Testis (tissue), 3 donors: ENCODE measurements around the gene MDFIC. TPM values are rescaled to one million over a fixed set of nuclear protein-coding genes. Genes with fewer than 3 reads are reported as not detected.

Source experiments
- DNase-seq: peaks from one replicate; pipeline ENCODE4 v3.0.0-alpha.2; 2019
- H3K27ac ChIP-seq, 2 donors: fragments of 200-600 bp; sonication (generic); one replicate each; pipeline ENCODE4 v1.5.1; 2019
- H3K27me3 ChIP-seq: fragments of 200-600 bp; sonication (generic); one replicate; pipeline ENCODE4 v1.5.1; 2019
- H3K36me3 ChIP-seq: fragments of 200-600 bp; sonication (generic); one replicate; pipeline ENCODE4 v1.5.1; 2017; ENCODE audit warnings: low read depth; ENCODE audit errors: missing control alignments
- H3K4me1 ChIP-seq: fragments of 200-600 bp; sonication (generic); one replicate; pipeline ENCODE4 v1.5.1; 2019
- H3K4me3 ChIP-seq, 2 donors: fragments of 200-600 bp; sonication (generic); one replicate each; pipeline ENCODE4 v1.5.1; 2017 to 2019
- H3K9me3 ChIP-seq: fragments of 200-600 bp; sonication (generic); one replicate; pipeline ENCODE4 v1.5.1; 2017
- CTCF ChIP-seq, 3 experiments: fragments of 450-650 bp in 2 of 3; fragments of 200-600 bp in 1 of 3; sonication (generic) in 1 of 3; IDR thresholded peaks; one replicate each; pipeline ENCODE4 v1.5.1; 2016 to 2019; ENCODE audit warnings: antibody characterized with exemption in 3 of 3, mild to moderate bottlenecking in 2 of 3, moderate library complexity in 1 of 3
- POLR2A ChIP-seq: fragments of 450-650 bp; IDR thresholded peaks from one replicate; pipeline ENCODE4 v1.6.1; 2017; ENCODE audit warnings: antibody characterized with exemption, mild to moderate bottlenecking, moderate library complexity
- WGBS, 2 donors: methylation state at CpG; one replicate each; pipeline ENCODE4 v1.1.5; 2018; 5-methylcytosine and 5-hydroxymethylcytosine counted together
- intact Hi-C: fragments of 100-400 bp; cut with DNase I; formaldehyde crosslinking; loops from one replicate; pipeline ENCODE4 v1.15.1; 2023; ENCODE audit warnings: low total_unique reads
- polyA plus RNA-seq: library from polyadenylated mRNA; stranded (reverse); fragments of 350-450 nt; fragmentation: Illumina TruSeq; extraction: RNeasy Lipid Tissue Mini Kit (QIAGEN cat#74804); gene quantifications from one replicate; pipeline ENCODE4 v1.2.3, GENCODE V29; 2014; ENCODE audit warnings: low read depth, low replicate concordance; ENCODE audit not compliant: insufficient read depth
- total RNA-seq, 2 donors: library from RNA; depleted of rRNA; stranded (reverse); fragments of >200 nt; gene quantifications; one replicate each; pipeline ENCODE4 v1.2.3, GENCODE V29; 2016

MDFIC gene
- total and polyA plus RNA-seq, 3 donors from 2014 or later: 5.8 to 7.6 (median 6.1) TPM

GRCh38 chr7:114953724-114954123 lies 31.8 kb downstream of the MDFIC start:
- TF ChIP-seq CTCF (IDR thresholded peaks at IDR 0.05): no peak
- TF ChIP-seq POLR2A: no peak
- no peaks in the 10 kb centered on the region for H3K36me3 ChIP-seq
- no peaks in the 10 kb centered on the region for H3K9me3 ChIP-seq
- H3K4me3 ChIP-seq: no peak overlapping the region
- 89 to 95% methylated on average over 2 of the region's 2 CpGs for WGBS, 2 donors
- H3K27me3 ChIP-seq: no peaks in the 10 kb centered on the region
- intact Hi-C loops: no loop called here
- H3K27ac ChIP-seq: no peak overlapping the region
- DNase-seq: no peak
- no peaks in the 10 kb centered on the region for H3K4me1 ChIP-seq

- intact Hi-C loops: no loop called here
- Histone ChIP-seq H3K9me3 (no peaks in the 10 kb centered on the region), H3K27me3 (no peaks in the 10 kb centered on the region), H3K4me1 (no peaks in the 10 kb centered on the region), H3K4me3 (no peak overlapping the region), H3K36me3 (no peaks in the 10 kb centered on the region), H3K27ac (no peak overlapping the region)
- no peak for DNase-seq
- TF ChIP-seq CTCF (IDR thresholded peaks at IDR 0.05) (no peak), POLR2A (no peak)
Measured at GRCh38 chr7:114956702-114957101, 34.8 kb downstream of the MDFIC start.

- intact Hi-C loops: no loop called here
- Histone ChIP-seq H3K27me3 (no peaks in the 10 kb centered on the region), H3K4me3 (no peak overlapping the region), H3K36me3 (no peaks in the 10 kb centered on the region), H3K27ac (no peak overlapping the region), H3K9me3 (no peaks in the 10 kb centered on the region), H3K4me1 (no peaks in the 10 kb centered on the region)
- 93 to 97% methylated on average over 1 of the region's 1 CpG for WGBS, 2 donors
- DNase-seq: no peak
- TF ChIP-seq CTCF (IDR thresholded peaks at IDR 0.05) (no peak), POLR2A (no peak)
Measured at GRCh38 chr7:114957444-114957843, 35.5 kb downstream of the MDFIC start.

GRCh38 chr7:114959931-114960330 lies 38.0 kb downstream of the MDFIC start:
- Histone ChIP-seq H3K27ac (no peak overlapping the region), H3K36me3 (no peaks in the 10 kb centered on the region), H3K9me3 (no peaks in the 10 kb centered on the region), H3K4me3 (no peak overlapping the region), H3K4me1 (no peaks in the 10 kb centered on the region), H3K27me3 (no peaks in the 10 kb centered on the region)
- intact Hi-C loops: no loop called here
- TF ChIP-seq POLR2A (no peak), CTCF (IDR thresholded peaks at IDR 0.05) (no peak)
- 86 to 91% methylated on average over 3 of the region's 3 CpGs for WGBS, 2 donors
- DNase-seq: no peak

- DNase-seq: no peak
- no peaks in the 10 kb centered on the region for H3K4me1 ChIP-seq
- no peaks in the 10 kb centered on the region for H3K9me3 ChIP-seq
- intact Hi-C loops: no loop called here
- no peak overlapping the region for H3K4me3 ChIP-seq
- no peak for TF ChIP-seq CTCF (IDR thresholded peaks at IDR 0.05)
- TF ChIP-seq POLR2A: no peak
- no peak overlapping the region for H3K27ac ChIP-seq
- H3K36me3 ChIP-seq: no peaks in the 10 kb centered on the region
- 74 to 79% methylated on average over 3 of the region's 3 CpGs for WGBS, 2 donors
- no peaks in the 10 kb centered on the region for H3K27me3 ChIP-seq
Measured at GRCh38 chr7:114962441-114962840, 40.5 kb downstream of the MDFIC start.
